ENCODE data around the gene PEAR1. TPM values are rescaled to one million over a fixed set of nuclear protein-coding genes. Genes with fewer than 3 reads are reported as not detected.

The PEAR1 gene, protein sequence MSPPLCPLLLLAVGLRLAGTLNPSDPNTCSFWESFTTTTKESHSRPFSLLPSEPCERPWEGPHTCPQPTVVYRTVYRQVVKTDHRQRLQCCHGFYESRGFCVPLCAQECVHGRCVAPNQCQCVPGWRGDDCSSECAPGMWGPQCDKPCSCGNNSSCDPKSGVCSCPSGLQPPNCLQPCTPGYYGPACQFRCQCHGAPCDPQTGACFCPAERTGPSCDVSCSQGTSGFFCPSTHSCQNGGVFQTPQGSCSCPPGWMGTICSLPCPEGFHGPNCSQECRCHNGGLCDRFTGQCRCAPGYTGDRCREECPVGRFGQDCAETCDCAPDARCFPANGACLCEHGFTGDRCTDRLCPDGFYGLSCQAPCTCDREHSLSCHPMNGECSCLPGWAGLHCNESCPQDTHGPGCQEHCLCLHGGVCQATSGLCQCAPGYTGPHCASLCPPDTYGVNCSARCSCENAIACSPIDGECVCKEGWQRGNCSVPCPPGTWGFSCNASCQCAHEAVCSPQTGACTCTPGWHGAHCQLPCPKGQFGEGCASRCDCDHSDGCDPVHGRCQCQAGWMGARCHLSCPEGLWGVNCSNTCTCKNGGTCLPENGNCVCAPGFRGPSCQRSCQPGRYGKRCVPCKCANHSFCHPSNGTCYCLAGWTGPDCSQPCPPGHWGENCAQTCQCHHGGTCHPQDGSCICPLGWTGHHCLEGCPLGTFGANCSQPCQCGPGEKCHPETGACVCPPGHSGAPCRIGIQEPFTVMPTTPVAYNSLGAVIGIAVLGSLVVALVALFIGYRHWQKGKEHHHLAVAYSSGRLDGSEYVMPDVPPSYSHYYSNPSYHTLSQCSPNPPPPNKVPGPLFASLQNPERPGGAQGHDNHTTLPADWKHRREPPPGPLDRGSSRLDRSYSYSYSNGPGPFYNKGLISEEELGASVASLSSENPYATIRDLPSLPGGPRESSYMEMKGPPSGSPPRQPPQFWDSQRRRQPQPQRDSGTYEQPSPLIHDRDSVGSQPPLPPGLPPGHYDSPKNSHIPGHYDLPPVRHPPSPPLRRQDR
- total RNA-seq, result 10 to 100 TPM in 1 of 3 donors, 1 to 10 TPM in 2; 4.0 to 15.1 (median 6.2) TPM

GRCh38 chr1:156893048-156893953 lies at the start of gene PEAR1:
Gene PEAR1 (plus strand): TSS chr1:156893718. CDS start chr1:156903927, 10,209 bp downstream.
- intact Hi-C loops (cut with DNase I; ENCODE audit: low total_unique reads), result no loop called here
- no peak for TF ChIP-seq POLR2A (IDR thresholded peaks at IDR 0.05)
- no peak for TF ChIP-seq POLR2AphosphoS5 (IDR thresholded peaks at IDR 0.05)
- no peak for TF ChIP-seq CTCF (IDR thresholded peaks at IDR 0.05)
- no peaks in the 10 kb centered on the region for H3K9me3 ChIP-seq
- H3K4me3 ChIP-seq, result peak within 1 kb of the TSS; percentile 47 to 77 (median 48)
- no peaks in the 10 kb centered on the region for H3K36me3 ChIP-seq
- peaks cover 0 to 12% of the 10 kb centered on the region in 2 donors for H3K27me3 ChIP-seq
- DNase-seq (ENCODE audit: low spot score in 2 of 2), result no peak
- no peaks in the 10 kb centered on the region for H3K4me1 ChIP-seq
- peak within 1 kb of the TSS; percentile 78 to 97 for H3K27ac ChIP-seq

DNA sequence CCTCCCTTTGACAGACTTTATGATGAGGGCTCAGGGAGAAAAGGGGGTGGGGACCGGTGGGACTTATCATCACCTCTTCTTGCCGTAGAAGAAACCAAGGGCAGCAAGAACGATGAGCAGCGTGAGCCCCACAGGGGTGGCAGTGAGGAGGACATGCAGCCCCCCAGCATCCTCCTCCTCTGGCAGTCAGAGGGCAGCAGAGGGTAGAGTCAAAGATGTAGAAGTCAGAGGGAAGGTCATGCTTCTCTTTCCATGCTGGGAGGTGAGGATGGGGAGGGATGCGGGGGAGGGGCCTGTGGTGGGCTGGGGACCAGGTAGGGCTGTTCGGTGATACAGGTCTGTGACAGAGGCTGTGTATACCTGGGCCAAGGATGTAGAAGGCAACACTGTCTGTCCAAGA lies 49.4 kb upstream of the PEAR1 start:
- peaks cover 0 to 45% of the 10 kb centered on the region in 2 donors for H3K27me3 ChIP-seq
- no peaks in the 10 kb centered on the region for H3K36me3 ChIP-seq
- DNase-seq (ENCODE audit: low spot score in 2 of 2), result no peak
- H3K4me3 ChIP-seq, result no peak overlapping the region
- no peaks in the 10 kb centered on the region for H3K4me1 ChIP-seq
- no peaks in the 10 kb centered on the region for H3K9me3 ChIP-seq
- intact Hi-C loops (cut with DNase I; ENCODE audit: low total_unique reads), result no loop called here
- no peak overlapping the region for H3K27ac ChIP-seq
- no peak for TF ChIP-seq CTCF (IDR thresholded peaks at IDR 0.05)

GRCh38 chr1:156844638-156845037 lies 48.9 kb upstream of the PEAR1 start:
- Histone ChIP-seq H3K4me3 (peak overlapping the region in 1 of 3 donors; percentile 0), H3K36me3 (no peaks in the 10 kb centered on the region), H3K27ac (no peak overlapping the region), H3K9me3 (no peaks in the 10 kb centered on the region), H3K27me3 (peaks cover 0 to 46% of the 10 kb centered on the region in 2 donors), H3K4me1 (no peaks in the 10 kb centered on the region)
- DNase-seq (ENCODE audit: low spot score in 2 of 2), result no peak
- intact Hi-C loops (cut with DNase I; ENCODE audit: low total_unique reads), result no loop called here
- TF ChIP-seq POLR2A (IDR thresholded peaks at IDR 0.05), result no peak
- TF ChIP-seq CTCF (IDR thresholded peaks at IDR 0.05), result no peak
- no peak for TF ChIP-seq POLR2AphosphoS5 (IDR thresholded peaks at IDR 0.05)

DNA sequence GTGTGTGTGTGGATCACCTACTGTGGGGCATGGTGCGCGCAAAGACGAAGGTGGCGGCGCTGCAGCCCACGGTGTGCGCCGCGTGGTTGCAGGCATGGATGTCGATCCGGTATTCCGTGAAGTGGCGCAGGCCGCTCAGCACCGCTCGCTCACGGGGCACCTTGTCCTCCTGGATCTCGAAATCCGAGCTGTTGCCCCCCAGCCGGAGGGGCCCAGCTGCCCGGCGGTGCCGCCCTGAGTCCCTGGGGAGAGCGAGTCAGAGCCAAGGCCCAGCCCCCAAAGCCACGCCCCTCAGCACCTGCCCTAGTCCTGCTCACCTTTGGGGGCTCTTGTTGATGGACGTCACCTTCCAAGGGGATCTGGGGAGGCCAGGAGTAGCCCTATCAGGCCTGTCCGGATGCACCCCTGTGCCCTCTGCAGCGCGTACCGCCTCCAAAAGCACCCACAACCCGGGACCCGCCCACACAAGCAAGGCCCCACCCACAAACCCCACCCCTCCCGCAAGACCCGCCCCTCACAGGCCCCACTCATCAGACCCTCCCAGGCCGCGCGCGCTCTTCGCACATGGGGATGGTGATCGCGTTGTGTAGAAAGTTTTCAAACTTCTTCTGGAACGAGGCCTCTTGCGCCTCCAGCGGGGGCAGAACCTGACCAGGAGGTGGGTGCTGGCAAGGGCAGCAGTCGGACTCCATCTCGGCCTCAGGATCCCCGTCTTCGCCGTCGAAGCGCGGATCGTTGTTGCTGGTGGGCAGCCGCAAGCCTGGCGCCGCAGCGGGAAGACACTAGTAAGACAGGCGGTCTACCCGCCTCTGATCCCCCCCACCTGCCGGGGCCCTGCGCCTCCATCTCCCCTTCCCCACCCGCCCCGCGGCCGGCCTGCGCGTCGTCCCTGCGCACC lies 48.2 kb upstream of the PEAR1 start:
- Histone ChIP-seq H3K36me3 (no peaks in the 10 kb centered on the region), H3K4me1 (no peaks in the 10 kb centered on the region), H3K4me3 (peak overlapping the region in 1 of 3 donors; percentile 0), H3K9me3 (no peaks in the 10 kb centered on the region), H3K27ac (no peak overlapping the region), H3K27me3 (peaks cover 0 to 42% of the 10 kb centered on the region in 2 donors)
- DNase-seq (ENCODE audit: low spot score in 2 of 2), result no peak
- TF ChIP-seq POLR2AphosphoS5 (IDR thresholded peaks at IDR 0.05) (no peak), CTCF (IDR thresholded peaks at IDR 0.05) (no peak), POLR2A (IDR thresholded peaks at IDR 0.05) (no peak)
- intact Hi-C loops (cut with DNase I; ENCODE audit: low total_unique reads), result no loop called here
